Body of pancreas (tissue), 4 donors: ENCODE data around the gene SMARCB1. TPM values are rescaled to one million over a fixed set of nuclear protein-coding genes. Genes with fewer than 3 reads are reported as not detected.
A peak's percentile ranks its signal among the peaks of the same experiment; 100 is the strongest.

Source experiments
- ATAC-seq: fragments of 150-250 bp; one replicate; pipeline ENCODE4 v1.9.1; 2016
- DNase-seq, 4 donors: peaks; one replicate each; pipeline ENCODE4 v3.0.0-alpha.2; 2019
- H3K27ac ChIP-seq, 4 donors: fragments of 200-600 bp; sonication (generic); 1 replicate in 3 of 4; 2 replicates in 1 of 4; pipeline versions ENCODE4 v1.5.1 to v1.6.1; 2016 to 2019; ENCODE audit warnings: mild to moderate bottlenecking in 1 of 4, mixed read lengths in 1 of 4, moderate library complexity in 1 of 4
- H3K27me3 ChIP-seq, 2 donors: fragments of 200-600 bp; sonication (generic); one replicate each; pipeline ENCODE4 v1.6.0; 2016; ENCODE audit warnings: mild to moderate bottlenecking in 1 of 2
- H3K36me3 ChIP-seq, 2 donors: fragments of 200-600 bp; sonication (generic); replicated peaks in 1 of 2; 2 replicates each; pipeline ENCODE4 v1.5.1; 2016; ENCODE audit warnings: low read depth in 2 of 2; ENCODE audit not compliant: insufficient read depth in 1 of 2
- H3K4me1 ChIP-seq: fragments of 200-600 bp; sonication (generic); one replicate; pipeline ENCODE4 v1.6.0; 2016
- H3K4me3 ChIP-seq, 2 donors: fragments of 200-600 bp; sonication (generic); 1 replicate in 1 of 2; 2 replicates in 1 of 2; pipeline ENCODE4 v1.5.1; 2016 to 2019
- H3K9me3 ChIP-seq, 3 donors: fragments of 200-600 bp; sonication (generic); 1 replicate in 2 of 3; 2 replicates in 1 of 3; pipeline ENCODE4 v1.5.1; 2016
- POLR2A ChIP-seq, 3 donors: fragments of 450-650 bp; IDR thresholded peaks; one replicate each; pipeline ENCODE4 v1.6.1; 2016; ENCODE audit warnings: antibody characterized with exemption in 3 of 3, mild to moderate bottlenecking in 2 of 3
- WGBS, 2 donors: methylation state at CpG; one replicate each; pipeline ENCODE4 v1.1.5; 2017; 5-methylcytosine and 5-hydroxymethylcytosine counted together
- intact Hi-C: fragments of 100-400 bp; cut with DNase I; formaldehyde crosslinking; loops from one replicate; pipeline ENCODE4 v1.15.1; 2023
- total RNA-seq, 2 donors: library from RNA; depleted of rRNA; stranded (reverse); fragments of >200 nt; gene quantifications; one replicate each; pipeline ENCODE4 v1.1.0, GENCODE V29; 2016
- TF ChIP-seq, protein P1 (sequence below), 7 experiments: fragments of 450-650 bp in 4 of 7; fragments of 200-600 bp in 3 of 7; sonication (generic) in 3 of 7; IDR thresholded peaks; one replicate each; pipeline ENCODE4 v1.5.1; 2016 to 2019; ENCODE audit warnings: antibody characterized with exemption in 7 of 7

Gene SMARCB1
- total RNA-seq, 2 donors from 2014 or later, result 40.2 to 119 TPM

DNA sequence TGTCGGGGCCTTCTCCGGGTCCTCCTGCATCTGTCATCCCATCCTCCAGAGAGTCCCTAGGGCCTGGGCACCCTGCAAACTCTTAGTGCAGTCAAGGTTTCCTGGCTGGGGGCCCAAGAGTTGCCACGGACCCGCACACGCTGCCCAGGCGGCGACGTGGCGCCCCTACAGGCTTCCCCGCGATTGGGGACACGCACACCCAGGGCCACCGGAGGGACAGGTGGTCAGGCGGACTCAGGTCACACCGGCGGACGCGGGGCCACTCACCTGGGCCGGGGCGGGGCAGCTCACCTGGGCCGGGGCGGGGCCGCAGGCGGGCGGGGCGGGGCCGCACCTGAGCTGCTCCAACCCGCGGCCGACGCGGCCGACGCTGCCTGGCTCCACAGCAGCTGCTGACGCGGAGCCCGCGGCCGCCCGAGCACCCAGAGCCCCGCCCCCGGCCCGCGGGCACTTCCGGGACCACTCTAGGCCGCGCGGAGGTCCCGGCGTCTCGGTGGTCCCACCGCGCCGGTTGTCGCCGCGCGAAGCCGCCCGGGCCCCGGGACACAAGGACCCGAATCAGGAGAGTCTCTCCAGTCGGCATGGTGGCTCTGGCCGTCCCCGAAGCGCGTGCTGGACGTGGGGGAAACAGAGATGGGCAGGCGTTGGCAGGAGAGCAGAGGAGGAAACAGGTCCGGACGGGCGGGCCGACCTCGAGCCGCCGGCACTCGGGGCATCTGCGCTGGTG, 35.9 kb upstream of the SMARCB1 start, which contains the start of gene ZNF70:
TSS of gene ZNF70 (minus strand) at position 399 of the 727 bp plus-strand sequence. CDS start 5,972 bp downstream, outside the sequence.
- peak; percentile 74 to 84 (median 82) for TF ChIP-seq POLR2A (IDR thresholded peaks at IDR 0.05)
- TF ChIP-seq, protein P1, sequence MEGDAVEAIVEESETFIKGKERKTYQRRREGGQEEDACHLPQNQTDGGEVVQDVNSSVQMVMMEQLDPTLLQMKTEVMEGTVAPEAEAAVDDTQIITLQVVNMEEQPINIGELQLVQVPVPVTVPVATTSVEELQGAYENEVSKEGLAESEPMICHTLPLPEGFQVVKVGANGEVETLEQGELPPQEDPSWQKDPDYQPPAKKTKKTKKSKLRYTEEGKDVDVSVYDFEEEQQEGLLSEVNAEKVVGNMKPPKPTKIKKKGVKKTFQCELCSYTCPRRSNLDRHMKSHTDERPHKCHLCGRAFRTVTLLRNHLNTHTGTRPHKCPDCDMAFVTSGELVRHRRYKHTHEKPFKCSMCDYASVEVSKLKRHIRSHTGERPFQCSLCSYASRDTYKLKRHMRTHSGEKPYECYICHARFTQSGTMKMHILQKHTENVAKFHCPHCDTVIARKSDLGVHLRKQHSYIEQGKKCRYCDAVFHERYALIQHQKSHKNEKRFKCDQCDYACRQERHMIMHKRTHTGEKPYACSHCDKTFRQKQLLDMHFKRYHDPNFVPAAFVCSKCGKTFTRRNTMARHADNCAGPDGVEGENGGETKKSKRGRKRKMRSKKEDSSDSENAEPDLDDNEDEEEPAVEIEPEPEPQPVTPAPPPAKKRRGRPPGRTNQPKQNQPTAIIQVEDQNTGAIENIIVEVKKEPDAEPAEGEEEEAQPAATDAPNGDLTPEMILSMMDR (IDR thresholded peaks at IDR 0.05), result peak in 4 of 7 experiments; percentile 30 to 45 (median 39)
- peak; percentile 94 for ATAC-seq
- intact Hi-C loops, result no loop called here
- peak within 1 kb of the TSS; percentile 45 to 53 for H3K4me3 ChIP-seq
- no peaks in the 10 kb centered on the region for H3K27me3 ChIP-seq
- H3K4me1 ChIP-seq, result peaks cover 27% of the 10 kb centered on the region
- 0 to 1% methylated on average over 2 to 78 of the region's 78 CpGs for WGBS, 2 donors
- H3K9me3 ChIP-seq, result no peaks in the 10 kb centered on the region
- H3K36me3 ChIP-seq, result no peaks in the 10 kb centered on the region
- H3K27ac ChIP-seq, result peak within 1 kb of the TSS; percentile 87 to 95 (median 92)
- peak; percentile 93 to 96 (median 94) for DNase-seq

DNA sequence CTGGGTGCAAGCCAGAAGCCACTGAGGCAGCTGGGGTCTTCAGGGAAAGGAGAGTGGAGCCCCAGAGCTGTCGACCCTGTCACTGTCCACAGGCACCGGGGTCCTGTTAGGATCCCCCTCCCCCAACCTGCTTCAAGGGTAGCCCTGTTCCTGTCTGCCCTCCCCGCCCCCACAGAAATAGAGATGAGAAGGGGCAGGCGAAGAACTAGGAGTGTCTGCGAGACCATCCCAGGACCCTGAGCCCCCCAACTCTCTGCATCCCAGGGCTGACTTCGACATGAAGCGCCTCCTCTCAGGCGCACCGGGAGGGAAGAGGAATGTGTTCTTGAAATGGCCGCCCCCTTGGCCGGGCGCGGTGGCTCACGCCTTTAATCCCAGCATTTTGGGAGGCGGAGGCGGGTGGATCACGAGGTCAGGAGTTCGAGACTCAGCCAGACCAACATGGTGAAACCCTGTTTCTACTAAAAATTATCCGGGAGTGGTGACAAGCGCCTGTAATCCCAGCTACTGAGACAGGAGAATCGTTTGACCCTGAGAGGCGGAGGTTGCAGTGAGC, 35.2 kb upstream of the SMARCB1 start:
- WGBS, 2 donors, result 15 to 22% methylated on average over 9 to 21 of the region's 22 CpGs

DNA sequence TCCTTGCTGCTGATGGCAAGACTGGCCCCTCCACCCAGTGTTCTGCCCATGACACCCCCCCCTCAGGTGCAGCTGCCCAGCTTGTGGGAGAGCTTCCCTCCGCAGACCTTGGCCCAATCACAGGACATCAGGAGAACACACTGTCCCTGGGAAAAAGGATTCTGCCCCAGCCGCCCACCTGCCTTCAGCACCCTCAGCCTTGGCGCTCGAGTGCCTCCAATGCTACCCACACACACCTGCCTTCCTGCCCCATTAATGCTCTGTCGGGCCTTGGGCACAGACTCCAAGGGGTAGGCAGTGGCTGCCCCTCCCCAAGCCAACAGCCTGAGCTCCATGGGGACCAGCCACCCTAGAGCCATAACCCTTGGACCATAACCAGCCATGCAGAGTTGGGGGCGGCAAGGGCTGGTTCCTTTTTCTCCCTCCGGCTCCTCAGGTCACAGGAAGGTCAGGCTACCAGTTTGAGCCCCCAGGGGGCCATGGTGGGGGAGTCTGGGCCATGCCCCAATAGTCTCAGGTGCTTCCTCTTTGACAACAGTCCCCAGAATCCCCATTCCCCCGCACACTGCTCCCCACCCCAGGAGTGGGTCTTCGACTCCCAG, 34.6 kb upstream of the SMARCB1 start:
- Histone ChIP-seq H3K27me3 (no peaks in the 10 kb centered on the region), H3K27ac (peak overlapping the region in 2 of 4 donors; percentile 91 to 93), H3K4me1 (peaks cover 20% of the 10 kb centered on the region), H3K36me3 (no peaks in the 10 kb centered on the region), H3K4me3 (no peak overlapping the region), H3K9me3 (no peaks in the 10 kb centered on the region)
- TF ChIP-seq, protein P1 (IDR thresholded peaks at IDR 0.05), result no peak
- no peak for TF ChIP-seq POLR2A (IDR thresholded peaks at IDR 0.05)
- ATAC-seq (no peak), DNase-seq (no peak)
- WGBS, 2 donors, result 78 to 91% methylated on average over 6 to 9 of the region's 9 CpGs
- intact Hi-C loops, result no loop called here

More for the DNA sequence above, 35.2 kb upstream of the SMARCB1 start:
- Histone ChIP-seq H3K4me3 (peak overlapping the region; percentile 45 to 53), H3K27me3 (no peaks in the 10 kb centered on the region), H3K4me1 (peaks cover 21% of the 10 kb centered on the region), H3K27ac (peak overlapping the region; percentile 87 to 95 (median 92)), H3K9me3 (no peaks in the 10 kb centered on the region), H3K36me3 (no peaks in the 10 kb centered on the region)
- TF ChIP-seq, protein P1 (IDR thresholded peaks at IDR 0.05), result no peak
- no peak for TF ChIP-seq POLR2A (IDR thresholded peaks at IDR 0.05)
- intact Hi-C loops, result no loop called here
- DNase-seq (peak in 2 of 4 donors; percentile 42 to 53), ATAC-seq (peak; percentile 10)

DNA sequence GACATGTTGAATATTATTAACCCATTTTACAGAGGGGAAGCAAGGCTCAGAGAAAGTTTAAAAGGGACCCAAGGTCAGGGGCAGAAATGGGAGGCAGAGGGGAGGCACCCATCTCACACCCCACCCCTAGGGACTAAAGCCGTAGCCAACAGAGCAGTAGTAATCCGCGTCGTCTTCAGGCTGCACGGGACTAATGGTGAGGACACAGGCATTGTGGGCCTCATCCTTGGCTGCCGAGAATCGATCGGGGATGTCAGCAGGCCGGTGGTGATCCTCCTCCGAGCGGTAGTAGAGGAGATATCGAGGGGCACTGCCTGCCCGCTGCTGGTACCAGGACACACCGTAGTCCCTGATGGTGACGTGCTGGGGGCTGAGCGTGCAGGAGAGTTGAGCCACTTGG, 34.0 kb upstream of the SMARCB1 start:
- H3K9me3 ChIP-seq, result no peaks in the 10 kb centered on the region
- H3K27me3 ChIP-seq, result no peaks in the 10 kb centered on the region
- no peak for DNase-seq
- H3K36me3 ChIP-seq, result no peaks in the 10 kb centered on the region
- no peak for ATAC-seq
- TF ChIP-seq, protein P1 (IDR thresholded peaks at IDR 0.05), result no peak
- TF ChIP-seq POLR2A (IDR thresholded peaks at IDR 0.05), result no peak
- peaks cover 20% of the 10 kb centered on the region for H3K4me1 ChIP-seq
- intact Hi-C loops, result no loop called here
- WGBS, 2 donors, result 94 to 95% methylated on average over 7 to 16 of the region's 16 CpGs
- H3K27ac ChIP-seq, result no peak overlapping the region
- H3K4me3 ChIP-seq, result no peak overlapping the region
